ENCODE measurements around the gene RCAN3.
"Not testable (repeated sequence)": the region's sequence is repeated elsewhere in the genome, so short reads cannot be mapped to it uniquely, and the experiment has no call there.

Gene RCAN3

GRCh38 chr1:24548070-24548469, 45.4 kb downstream of the RCAN3 start:
- no peak overlapping the region for H3K4me3 ChIP-seq (ENCODE audit: low read depth, low read length)

GRCh38 chr1:24549210-24549609, 46.6 kb downstream of the RCAN3 start:
- not testable (repeated sequence) for H3K4me3 ChIP-seq (ENCODE audit: low read depth, low read length)

- no peak overlapping the region for H3K4me3 ChIP-seq (ENCODE audit: low read depth, low read length)
Measured at GRCh38 chr1:24551290-24551959, 48.8 kb downstream of the RCAN3 start.

- no peak overlapping the region for H3K4me3 ChIP-seq (ENCODE audit: low read depth, low read length)
Measured at GRCh38 chr1:24551960-24552571, 49.4 kb downstream of the RCAN3 start.

GRCh38 chr1:24553931-24554330, 51.3 kb downstream of the RCAN3 start:
- H3K4me3 ChIP-seq (ENCODE audit: low read depth, low read length), result no peak overlapping the region

- no peak overlapping the region for H3K4me3 ChIP-seq (ENCODE audit: low read depth, low read length)
Measured at GRCh38 chr1:24554714-24555113, 52.1 kb downstream of the RCAN3 start.

GRCh38 chr1:24555591-24556413, 53.2 kb downstream of the RCAN3 start, which contains the start of gene NCMAP:
NCMAP (plus strand) TSS chr1:24556087; CDS start chr1:24595431, 39,344 bp downstream.
- peak within 1 kb of the TSS; percentile 29 for H3K4me3 ChIP-seq (ENCODE audit: low read depth, low read length)

GRCh38 chr1:24556414-24556795, 53.8 kb downstream of the RCAN3 start:
- H3K4me3 ChIP-seq (ENCODE audit: low read depth, low read length), result peak overlapping the region; percentile 29

GRCh38 chr1:24557220-24557619, 54.6 kb downstream of the RCAN3 start:
- no peak overlapping the region for H3K4me3 ChIP-seq (ENCODE audit: low read depth, low read length)

GRCh38 chr1:24557711-24558131, 55.1 kb downstream of the RCAN3 start:
- H3K4me3 ChIP-seq (ENCODE audit: low read depth, low read length), result no peak overlapping the region

GRCh38 chr1:24558455-24558854, 55.8 kb downstream of the RCAN3 start:
- H3K4me3 ChIP-seq (ENCODE audit: low read depth, low read length), result no peak overlapping the region

- no peak overlapping the region for H3K4me3 ChIP-seq (ENCODE audit: low read depth, low read length)
Measured at GRCh38 chr1:24558902-24559791, 56.5 kb downstream of the RCAN3 start.

GRCh38 chr1:24560361-24560760, 57.7 kb downstream of the RCAN3 start:
- H3K4me3 ChIP-seq (ENCODE audit: low read depth, low read length), result no peak overlapping the region

- no peak overlapping the region for H3K4me3 ChIP-seq (ENCODE audit: low read depth, low read length)
Measured at GRCh38 chr1:24562625-24563024, 60.0 kb downstream of the RCAN3 start.

- no peak overlapping the region for H3K4me3 ChIP-seq (ENCODE audit: low read depth, low read length)
Measured at GRCh38 chr1:24564695-24565094, 62.1 kb downstream of the RCAN3 start.

- H3K4me3 ChIP-seq (ENCODE audit: low read depth, low read length), result no peak overlapping the region
Measured at GRCh38 chr1:24566236-24566867, 63.7 kb downstream of the RCAN3 start.

GRCh38 chr1:24567792-24568388, 65.3 kb downstream of the RCAN3 start:
- H3K4me3 ChIP-seq (ENCODE audit: low read depth, low read length), result no peak overlapping the region

- H3K4me3 ChIP-seq (ENCODE audit: low read depth, low read length), result no peak overlapping the region
Measured at GRCh38 chr1:24568475-24568874, 65.8 kb downstream of the RCAN3 start.

- H3K4me3 ChIP-seq (ENCODE audit: low read depth, low read length), result no peak overlapping the region
Measured at GRCh38 chr1:24570265-24571125, 67.9 kb downstream of the RCAN3 start.

Measured in iPS-11a (cell line).